HepG2 (cell line): Measurements from ENCODE around the gene HNRNPUL2.

Experiments
- CC2D1A ChIP-seq: sonication (generic); formaldehyde crosslinking; IDR thresholded peaks from 2 replicates; pipeline ENCODE4 v1.8.1; 2023; ENCODE audit warnings: mild to moderate bottlenecking, missing genetic modification reagents
- CEBPB ChIP-seq: IDR thresholded peaks from 2 replicates; pipeline ENCODE4 v1.6.1; 2011; ENCODE audit warnings: low read depth, low read length, improper control_type of control experiment, borderline replicate concordance
- CERS6 ChIP-seq: sonication (generic); formaldehyde crosslinking; IDR thresholded peaks from 2 replicates; pipeline ENCODE4 v1.5.0; 2020; ENCODE audit warnings: missing genetic modification reagents
- CTCF ChIP-seq: sonication (generic); formaldehyde crosslinking; IDR thresholded peaks from 2 replicates; pipeline ENCODE4 v1.5.0; 2020; ENCODE audit warnings: mild to moderate bottlenecking, missing genetic modification reagents, moderate library complexity
- ELF1 ChIP-seq: sonication (generic); formaldehyde crosslinking; IDR thresholded peaks from 2 replicates; pipeline ENCODE4 v1.4.0; 2020; ENCODE audit warnings: missing genetic modification reagents
- ESRRA ChIP-seq: sonication (generic); formaldehyde crosslinking; IDR thresholded peaks from 2 replicates; pipeline ENCODE4 v1.5.1; 2020; ENCODE audit warnings: mild to moderate bottlenecking, low read depth, missing genetic modification reagents
- GFI1 ChIP-seq: sonication (generic); formaldehyde crosslinking; IDR thresholded peaks from 2 replicates; pipeline ENCODE4 v1.5.0; 2020; ENCODE audit warnings: missing genetic modification reagents, mild to moderate bottlenecking, borderline replicate concordance
- KLF15 ChIP-seq: sonication (generic); formaldehyde crosslinking; IDR thresholded peaks from 2 replicates; pipeline ENCODE4 v1.8.1; 2023; ENCODE audit warnings: borderline replicate concordance, mild to moderate bottlenecking, inconsistent platforms, missing genetic modification reagents, mixed read lengths
- POLR2AphosphoS5 ChIP-seq: IDR thresholded peaks from 2 replicates; pipeline ENCODE4 v1.6.1; 2012; ENCODE audit warnings: low read depth, low read length
- REPIN1 ChIP-seq: sonication (generic); formaldehyde crosslinking; IDR thresholded peaks from 2 replicates; pipeline ENCODE4 v1.8.0; 2022; ENCODE audit warnings: missing genetic modification reagents, low read depth, mild to moderate bottlenecking, borderline replicate concordance
- SRF ChIP-seq: IDR thresholded peaks from 2 replicates; pipeline ENCODE4 v1.6.1; 2011; ENCODE audit warnings: mild to moderate bottlenecking, low read depth, low read length, moderate library complexity
- ZBTB43 ChIP-seq: sonication (generic); formaldehyde crosslinking; conservative IDR thresholded peaks from 2 replicates; pipeline ENCODE4 v1.4.0; 2020; ENCODE audit warnings: missing genetic modification reagents

GRCh38 chr11:62753736-62754603, 26.7 kb upstream of the HNRNPUL2 start, which contains the start of gene ZBTB3:
- TF ChIP-seq CTCF (CRISPR knock-in tag) (peak; percentile 29; the same call in 1 of the 2 replicates), ESRRA (CRISPR knock-in tag) (no peak), ZBTB43 (CRISPR knock-in tag) (no peak), SRF (no peak), CC2D1A (CRISPR knock-in tag) (no peak), GFI1 (CRISPR knock-in tag) (no peak), CERS6 (no peak), REPIN1 (CRISPR knock-in tag) (no peak; the same call in 1 of the 2 replicates), KLF15 (CRISPR knock-in tag) (no peak), POLR2AphosphoS5 (peak; percentile 57; the same call in 1 of the 2 replicates), ELF1 (peak; percentile 80), CEBPB (no peak)
